HepG2 (cell line): ENCODE measurements around the gene ULK4. TPM values are rescaled to one million over a fixed set of nuclear protein-coding genes. Genes with fewer than 3 reads are reported as not detected.
"Not testable (repeated sequence)": the region's sequence is repeated elsewhere in the genome, so short reads cannot be mapped to it uniquely, and the experiment has no call there.

Experiments
- ATAC-seq: fragments of 200-7000 bp; cut with Tn5 transposase; 3 replicates; pipeline ENCODE4 v1.9.1; 2020; ENCODE audit warnings: mild to moderate bottlenecking, moderate library complexity
- BruUV-seq: library from RNA; stranded (reverse); fragments of 400-500 nt; replicated peaks from 2 replicates; lab custom pipeline; 2021; lab: Mats Ljungman, UMichigan
- CTCF ChIA-PET: fragments of 300-600 bp; formaldehyde crosslinking; extraction: SDS; loops from one replicate; lab custom pipeline; 2021; ENCODE audit warnings: low total read pairs, inconsistent platforms, low intra/inter-chr PET ratio; lab: Yijun Ruan, JAX
- POLR2A ChIA-PET: fragments of 350-600 bp; sonication (Branson Sonifier 250); formaldehyde crosslinking; loops from one replicate; lab custom pipeline; 2020; ENCODE audit warnings: antibody characterized with exemption, inconsistent platforms; lab: Yijun Ruan, JAX
- DNase-seq: peaks from one replicate; pipeline ENCODE4 v3.0.0-alpha.2; 2015; ENCODE audit warnings: low spot score
- FAIRE-seq: peaks from 3 replicates; lab custom pipeline; 2011; peaks lifted over from hg19 to GRCh38; lab: Jason Lieb, UNC
- H2AFZ ChIP-seq: one replicate; pipeline ENCODE4 v1.6.1; 2011; ENCODE audit warnings: low read length, inconsistent platforms
- H3K27ac ChIP-seq: fragments of 300-600 bp; 3 replicates; pipeline ENCODE4 v1.8.0; 2011; ENCODE audit warnings: mixed run types, mild to moderate bottlenecking, mixed read lengths, low read length, inconsistent platforms; ENCODE audit not compliant: insufficient read depth; ENCODE audit errors: extremely low read length
- H3K27me3 ChIP-seq, 2 experiments: fragments of 200-600 bp in 1 of 2; 2 replicates in 1 of 2; 3 replicates in 1 of 2; pipeline versions ENCODE4 v1.6.0 to v1.8.0; 2011; ENCODE audit warnings: low read length in 2 of 2, mild to moderate bottlenecking in 2 of 2, moderate library complexity in 2 of 2, inconsistent platforms in 1 of 2; ENCODE audit not compliant: insufficient read depth in 2 of 2, control insufficient read depth in 1 of 2
- H3K36me3 ChIP-seq, 2 experiments: fragments of 200-600 bp in 1 of 2; replicated peaks in 1 of 2; 2 replicates in 1 of 2; 3 replicates in 1 of 2; pipeline versions ENCODE4 v1.5.1 to v1.8.0; 2011; ENCODE audit warnings: low read length in 2 of 2, inconsistent platforms in 1 of 2; ENCODE audit not compliant: insufficient read depth in 2 of 2, control insufficient read depth in 1 of 2
- H3K4me1 ChIP-seq: 2 replicates; pipeline ENCODE4 v1.5.1; 2012; ENCODE audit warnings: low read length, inconsistent platforms; ENCODE audit not compliant: insufficient read depth
- H3K4me2 ChIP-seq: 2 replicates; pipeline ENCODE4 v1.6.0; 2011; ENCODE audit warnings: low read depth, low read length, inconsistent platforms
- H3K4me3 ChIP-seq, 3 experiments: fragments of 200-600 bp in 1 of 3; sonication (generic), shearing (Covaris generic) in 1 of 3; replicated peaks in 1 of 3; 2 replicates each; pipeline ENCODE4 v1.5.1; 2011 to 2016; ENCODE audit warnings: low read length in 3 of 3, inconsistent platforms in 2 of 3, low read depth in 2 of 3, mild to moderate bottlenecking in 2 of 3, control low read depth in 1 of 3, mixed read lengths in 1 of 3; ENCODE audit not compliant: insufficient read depth in 1 of 3
- H3K79me2 ChIP-seq: one replicate; pipeline ENCODE4 v1.6.1; 2011; ENCODE audit warnings: low read length, inconsistent platforms; ENCODE audit not compliant: insufficient read depth
- H3K9ac ChIP-seq: 2 replicates; pipeline ENCODE4 v1.6.0; 2011; ENCODE audit warnings: mild to moderate bottlenecking, low read depth, low read length, inconsistent platforms; ENCODE audit not compliant: insufficient read depth
- H3K9me3 ChIP-seq: 2 replicates; pipeline ENCODE4 v1.5.1; 2012; ENCODE audit warnings: mild to moderate bottlenecking, low read length
- H4K20me1 ChIP-seq: 2 replicates; pipeline ENCODE4 v1.6.0; 2011; ENCODE audit warnings: inconsistent platforms, mild to moderate bottlenecking, low read length, moderate library complexity; ENCODE audit not compliant: insufficient read depth
- ARHGAP35 ChIP-seq: sonication (generic); formaldehyde crosslinking; IDR thresholded peaks from 2 replicates; pipeline ENCODE4 v1.9.0; 2022; ENCODE audit warnings: mild to moderate bottlenecking, inconsistent platforms, moderate library complexity, missing genetic modification reagents, borderline replicate concordance
- ATF3 ChIP-seq: sonication (generic); formaldehyde crosslinking; IDR thresholded peaks from 2 replicates; pipeline ENCODE4 v1.4.0; 2020; ENCODE audit warnings: missing genetic modification reagents
- CEBPB ChIP-seq: IDR thresholded peaks from 2 replicates; pipeline ENCODE4 v1.6.1; 2011; ENCODE audit warnings: low read depth, low read length, improper control_type of control experiment, borderline replicate concordance
- FOSL2 ChIP-seq: sonication (generic); formaldehyde crosslinking; IDR thresholded peaks from 2 replicates; pipeline ENCODE4 v1.4.0; 2020; ENCODE audit warnings: missing genetic modification reagents
- MTA1 ChIP-seq: sonication (generic); formaldehyde crosslinking; IDR thresholded peaks from 2 replicates; pipeline ENCODE4 v1.4.0; 2020; ENCODE audit warnings: missing genetic modification reagents, mild to moderate bottlenecking, borderline replicate concordance
- NCOA2 ChIP-seq: sonication (generic); formaldehyde crosslinking; IDR thresholded peaks from 2 replicates; pipeline ENCODE4 v1.8.0; 2022; ENCODE audit warnings: inconsistent platforms
- ZNF629 ChIP-seq: sonication (generic); formaldehyde crosslinking; conservative IDR thresholded peaks from 2 replicates; pipeline ENCODE4 v1.5.0; 2020; ENCODE audit warnings: missing genetic modification reagents
- ZNF749 ChIP-seq: sonication (generic); formaldehyde crosslinking; IDR thresholded peaks from 2 replicates; pipeline ENCODE4 v1.8.0; 2022; ENCODE audit warnings: mild to moderate bottlenecking, missing genetic modification reagents, moderate library complexity, borderline replicate concordance
- ZXDC ChIP-seq: sonication (generic); formaldehyde crosslinking; IDR thresholded peaks from 2 replicates; pipeline ENCODE4 v1.5.0; 2020; ENCODE audit warnings: mild to moderate bottlenecking, missing genetic modification reagents
- WGBS: methylation state at CpG from one replicate; pipeline ENCODE4 v1.1.6; 2017; ENCODE audit warnings: low lambda C conversion rate; 5-methylcytosine and 5-hydroxymethylcytosine counted together
- in situ Hi-C: cut with HindIII; loops from 2 replicates; pipeline ENCODE4 v1.10.0; 2017; ENCODE audit warnings: low pct_unique_long_range_greater_than_20kb; ENCODE audit not compliant: extremely low pct_ligation_motif_present
- intact Hi-C: fragments of 100-400 bp; cut with micrococcal nuclease; formaldehyde crosslinking; loops from one replicate; pipeline ENCODE4 v1.10.0; 2022; ENCODE audit not compliant: unreplicated experiment
- polyA plus RNA-seq, 8 experiments: library from polyadenylated mRNA; depleted of rRNA in 3 of 8; stranded (reverse) in 7 of 8; unstranded in 1 of 8; fragments of >200 nt; fragmentation: Illumina TruSeq in 4 of 8; extraction: Trizol in 4 of 8; gene quantifications; 2 replicates each; pipeline versions ENCODE4 v1.2.1 to v1.2.3, GENCODE V29; 2011 to 2016; ENCODE audit warnings: low read depth in 4 of 8, missing spikeins in 1 of 8, mixed read lengths in 1 of 8; ENCODE audit not compliant: insufficient read depth in 1 of 8
- total RNA-seq, 5 experiments: library from RNA; depleted of rRNA; stranded (reverse); fragments of >200 nt; fragmentation: Illumina TruSeq; extraction: Trizol; gene quantifications; 2 replicates each; pipeline ENCODE4 v1.2.3, GENCODE V29; 2016; ENCODE audit warnings: low read depth in 1 of 5
- TF ChIP-seq, protein P1 (sequence below): sonication (generic); formaldehyde crosslinking; IDR thresholded peaks from 2 replicates; pipeline ENCODE4 v1.8.0; 2022; ENCODE audit warnings: missing genetic modification reagents, mild to moderate bottlenecking, inconsistent platforms, borderline replicate concordance
- TF ChIP-seq, protein P2 (sequence below): sonication (generic); formaldehyde crosslinking; conservative IDR thresholded peaks from 2 replicates; pipeline ENCODE4 v1.8.0; 2022; ENCODE audit warnings: low read depth, missing genetic modification reagents

Gene ULK4
- total and polyA plus RNA-seq, 2 of the 13 experiments (the other 11 are each of a cell fraction or from before 2014, with no cell fraction given): 6.7 to 11.8 TPM

- TF ChIP-seq ZXDC (CRISPR knock-in tag): no peak
- 0 out of 2 replicates have a peak, but pooled peaks have one; percentile 18 for TF ChIP-seq NCOA2 (CRISPR knock-in tag)
- TF ChIP-seq CEBPB: peak; percentile 82
- TF ChIP-seq, protein P1, sequence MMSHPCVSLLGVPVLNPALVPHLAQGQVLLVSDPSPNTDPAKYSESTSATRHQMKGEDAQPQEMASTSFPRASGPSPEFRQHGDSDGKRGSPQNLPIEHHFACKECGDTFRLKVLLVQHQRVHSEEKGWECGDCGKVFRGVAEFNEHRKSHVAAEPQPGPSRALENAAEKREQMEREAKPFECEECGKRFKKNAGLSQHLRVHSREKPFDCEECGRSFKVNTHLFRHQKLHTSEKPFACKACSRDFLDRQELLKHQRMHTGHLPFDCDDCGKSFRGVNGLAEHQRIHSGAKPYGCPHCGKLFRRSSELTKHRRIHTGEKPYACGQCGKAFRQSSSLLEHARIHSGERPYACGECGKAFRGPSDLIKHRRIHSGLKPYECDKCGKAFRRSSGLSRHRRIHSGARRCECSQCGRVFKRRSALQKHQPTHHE (CRISPR knock-in tag): no peak
- no peak for TF ChIP-seq ARHGAP35
These were observed 280.4 kb downstream of the ULK4 start (continued) for GRCh38 chr3:41681479-41681878.

GRCh38 chr3:41679374-41679773 is 282.5 kb downstream of the ULK4 start:
- CTCF ChIA-PET: no interaction called here
- 100% methylated on average over 1 of the region's 1 CpG for WGBS
- H3K9me3 ChIP-seq: no peaks in the 10 kb centered on the region
- FAIRE-seq: no peak
- H3K4me2 ChIP-seq: no peak overlapping the region
- TF ChIP-seq ZNF629 (CRISPR knock-in tag) (0 out of 2 replicates have a peak, but pooled peaks have one; percentile 24), MTA1 (CRISPR knock-in tag) (no peak), ZNF749 (no peak), ATF3 (no peak), FOSL2 (CRISPR knock-in tag) (no peak)
- TF ChIP-seq, protein P2, sequence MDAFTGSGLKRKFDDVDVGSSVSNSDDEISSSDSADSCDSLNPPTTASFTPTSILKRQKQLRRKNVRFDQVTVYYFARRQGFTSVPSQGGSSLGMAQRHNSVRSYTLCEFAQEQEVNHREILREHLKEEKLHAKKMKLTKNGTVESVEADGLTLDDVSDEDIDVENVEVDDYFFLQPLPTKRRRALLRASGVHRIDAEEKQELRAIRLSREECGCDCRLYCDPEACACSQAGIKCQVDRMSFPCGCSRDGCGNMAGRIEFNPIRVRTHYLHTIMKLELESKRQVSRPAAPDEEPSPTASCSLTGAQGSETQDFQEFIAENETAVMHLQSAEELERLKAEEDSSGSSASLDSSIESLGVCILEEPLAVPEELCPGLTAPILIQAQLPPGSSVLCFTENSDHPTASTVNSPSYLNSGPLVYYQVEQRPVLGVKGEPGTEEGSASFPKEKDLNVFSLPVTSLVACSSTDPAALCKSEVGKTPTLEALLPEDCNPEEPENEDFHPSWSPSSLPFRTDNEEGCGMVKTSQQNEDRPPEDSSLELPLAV (CRISPR knock-in tag): no peak
- TF ChIP-seq, all 625 proteins: peak for 1
- Histone ChIP-seq H3K36me3 (no peaks in the 10 kb centered on the region), H2AFZ (no peak overlapping the region), H3K9ac (no peak overlapping the region), H3K27ac (no peak overlapping the region), H4K20me1 (no peaks in the 10 kb centered on the region), H3K4me1 (peaks cover 27% of the 10 kb centered on the region), H3K27me3 (no peaks in the 10 kb centered on the region), H3K4me3 (no peak overlapping the region), H3K79me2 (no peaks in the 10 kb centered on the region)
- DNase-seq (no peak), ATAC-seq (no peak)
- no TSS peak for BruUV-seq
- POLR2A ChIA-PET: no interaction called here
- in situ Hi-C loops (no loop called here), intact Hi-C loops (no loop called here)

- BruUV-seq, intact Hi-C loops, H3K27ac ChIP-seq, in situ Hi-C loops, H3K9me3 ChIP-seq, H3K4me1 ChIP-seq, H3K27me3 ChIP-seq, ATAC-seq, H4K20me1 ChIP-seq, H3K9ac ChIP-seq, H2AFZ ChIP-seq, H3K4me2 ChIP-seq, H3K79me2 ChIP-seq, DNase-seq, POLR2A ChIA-PET, H3K36me3 ChIP-seq, FAIRE-seq, H3K4me3 ChIP-seq, CTCF ChIA-PET: not testable (repeated sequence)
- 98% methylated on average over 7 of the region's 7 CpGs for WGBS
These were observed 286.8 kb downstream of the ULK4 start for GRCh38 chr3:41675102-41675501.
